ENCODE data around the gene NBPF9.
"Not testable (repeated sequence)": the region's sequence is repeated elsewhere in the genome, so short reads cannot be mapped to it uniquely, and the experiment has no call there.

Gene NBPF9

DNA sequence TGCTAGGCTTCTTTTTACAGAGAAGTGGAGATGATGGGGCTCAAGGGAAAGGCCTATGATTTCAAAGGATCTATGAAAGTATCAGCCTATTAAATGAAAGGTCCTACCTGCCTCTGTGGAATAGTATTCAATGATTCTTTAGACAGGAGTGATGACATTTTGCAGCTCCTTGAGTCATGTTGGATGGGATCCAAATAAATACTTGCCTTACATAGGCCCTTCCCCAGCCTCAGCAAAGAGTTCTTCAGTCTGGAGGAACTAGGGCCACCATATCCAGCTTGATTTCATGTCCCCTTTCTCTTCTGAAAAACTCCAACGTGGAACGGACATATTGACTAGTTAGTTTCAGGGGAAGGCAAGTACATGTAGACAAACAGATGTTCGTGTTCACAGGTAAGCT is 87.8 kb downstream of the NBPF9 start:
- DNase-seq (ENCODE audit: low read depth), result not testable (repeated sequence)

GRCh38 chr1:149013513-149013912 is 89.8 kb downstream of the NBPF9 start:
- not testable (repeated sequence) for DNase-seq (ENCODE audit: low read depth)

GRCh38 chr1:149012599-149012998 is 90.8 kb downstream of the NBPF9 start:
- not testable (repeated sequence) for DNase-seq (ENCODE audit: low read depth)

DNA sequence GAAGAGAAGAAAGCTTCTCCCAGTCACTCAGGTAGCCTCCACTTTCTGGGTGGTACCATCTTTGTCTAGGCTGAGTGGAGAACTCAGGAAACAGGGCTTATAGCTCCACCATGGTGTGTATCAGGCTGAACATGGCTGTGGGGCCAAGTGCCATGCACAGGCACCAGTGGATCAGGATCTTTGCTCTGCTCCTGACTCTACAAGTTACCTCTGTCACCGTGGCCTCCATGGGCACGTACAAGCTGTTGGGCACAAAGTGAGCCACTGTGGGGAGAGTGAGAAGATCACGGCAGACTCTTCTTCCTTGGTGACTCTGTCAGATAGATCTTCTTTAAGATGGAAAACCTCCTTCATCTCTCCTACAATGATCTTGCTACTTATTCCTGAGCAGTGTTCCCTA is 93.6 kb downstream of the NBPF9 start:
- not testable (repeated sequence) for DNase-seq (ENCODE audit: low read depth)

DNA sequence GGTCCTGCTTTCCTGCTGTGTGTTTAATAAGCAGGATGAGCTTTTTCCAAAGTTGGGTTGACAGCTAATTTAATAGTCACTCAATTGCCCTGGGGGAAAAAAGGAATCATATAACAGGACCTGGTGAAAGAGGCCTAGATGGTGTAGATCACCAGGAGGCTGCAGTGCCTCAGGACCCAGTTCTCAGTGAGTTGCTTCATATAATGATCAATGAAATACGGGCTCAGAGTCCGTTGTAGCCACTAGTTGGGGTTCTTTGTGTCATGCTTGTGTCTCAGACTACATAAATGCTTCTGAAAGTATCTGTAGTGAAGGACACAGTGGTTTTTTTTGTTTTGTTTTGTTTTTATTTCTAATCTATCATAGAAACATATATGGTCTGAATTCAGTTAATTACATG is 94.6 kb downstream of the NBPF9 start:
- DNase-seq (ENCODE audit: low read depth), result not testable (repeated sequence)

- DNase-seq (ENCODE audit: low read depth), result not testable (repeated sequence)
Measured at GRCh38 chr1:149008326-149008725, 95.0 kb downstream of the NBPF9 start.
